A673 (cell line): Measurements from ENCODE around the gene VPS8. TPM values are rescaled to one million over a fixed set of nuclear protein-coding genes. Genes with fewer than 3 reads are reported as not detected.

ENCODE experiments used
- BruUV-seq: library from RNA; stranded (reverse); fragments of 400-500 nt; replicated peaks from 2 replicates; lab custom pipeline; 2021; lab: Mats Ljungman, UMichigan
- CTCF ChIA-PET: fragments of 300-600 bp; sonication (Branson Sonifier 250); formaldehyde crosslinking; loops from one replicate; lab custom pipeline; 2022; ENCODE audit warnings: antibody characterized with exemption; lab: Charles Lee
- POLR2A ChIA-PET: fragments of 300-600 bp; sonication (Branson Sonifier 250); formaldehyde crosslinking; loops from one replicate; lab custom pipeline; 2022; ENCODE audit warnings: antibody characterized with exemption; ENCODE audit not compliant: low non-redundant PET; lab: Charles Lee
- DNase-seq: peaks from one replicate; pipeline ENCODE4 v3.0.0-alpha.2; 2015; ENCODE audit warnings: low spot score
- H3K27ac ChIP-seq: fragments of 200-600 bp; sonication (generic); 2 replicates; pipeline ENCODE4 v1.5.1; 2016; ENCODE audit warnings: mixed run types, low read depth, mild to moderate bottlenecking, mixed read lengths, antibody characterized with exemption, low read length; ENCODE audit not compliant: poor library complexity, severe bottlenecking
- H3K27me3 ChIP-seq: fragments of 200-600 bp; sonication (generic); replicated peaks from 2 replicates; pipeline ENCODE4 v1.6.1; 2017; ENCODE audit warnings: mixed run types, low read depth, mild to moderate bottlenecking, mixed read lengths, antibody characterized with exemption, low read length; ENCODE audit not compliant: insufficient read depth, poor library complexity
- H3K36me3 ChIP-seq: fragments of 200-600 bp; sonication (generic); 2 replicates; pipeline ENCODE4 v1.6.1; 2016; ENCODE audit warnings: mixed run types, mild to moderate bottlenecking, mixed read lengths, antibody characterized with exemption, low read length; ENCODE audit not compliant: insufficient read depth, poor library complexity, severe bottlenecking
- H3K4me1 ChIP-seq: fragments of 200-600 bp; sonication (generic); 2 replicates; pipeline ENCODE4 v1.6.1; 2017; ENCODE audit warnings: mixed run types, mild to moderate bottlenecking, mixed read lengths, antibody characterized with exemption, low read length; ENCODE audit not compliant: insufficient read depth, poor library complexity, severe bottlenecking
- H3K4me3 ChIP-seq: fragments of 200-600 bp; sonication (generic); 2 replicates; pipeline ENCODE4 v1.5.1; 2016; ENCODE audit warnings: low read depth, mixed run types, mild to moderate bottlenecking, mixed read lengths, low read length; ENCODE audit not compliant: poor library complexity, severe bottlenecking
- H3K9me3 ChIP-seq: fragments of 200-600 bp; sonication (generic); 2 replicates; pipeline ENCODE4 v1.6.1; 2016; ENCODE audit warnings: mixed run types, low read depth, mild to moderate bottlenecking, mixed read lengths, antibody characterized with exemption, low read length; ENCODE audit not compliant: poor library complexity, severe bottlenecking
- CTCF ChIP-seq: fragments of 300-800, 200-600 bp; sonication (generic); conservative IDR thresholded peaks from 2 replicates; pipeline ENCODE4 v1.5.1; 2017; ENCODE audit warnings: low read depth, mild to moderate bottlenecking, antibody characterized with exemption, low read length, moderate library complexity, mixed read lengths
- EZH2 ChIP-seq: fragments of 200-600 bp; sonication (generic); IDR thresholded peaks from 2 replicates; pipeline ENCODE4 v1.6.1; 2017; ENCODE audit warnings: borderline replicate concordance, low read depth, mild to moderate bottlenecking, mixed read lengths, antibody characterized with exemption, low read length; ENCODE audit not compliant: poor library complexity, severe bottlenecking
- intact Hi-C: fragments of 100-400 bp; cut with micrococcal nuclease; formaldehyde crosslinking; loops from one replicate; pipeline ENCODE4 v1.10.0; 2022; ENCODE audit not compliant: unreplicated experiment
- total RNA-seq: library from RNA; stranded (reverse); gene quantifications from 2 replicates; pipeline ENCODE4 v1.2.3, GENCODE V29; 2021

The VPS8 gene
- total RNA-seq, 1 experiment from 2014 or later, result 42.3 TPM

- no peak for DNase-seq
- intact Hi-C loops, result no loop called here
- H3K36me3 ChIP-seq, result no peaks in the 10 kb centered on the region
- H3K27me3 ChIP-seq, result no peaks in the 10 kb centered on the region
- H3K4me3 ChIP-seq, result no peak overlapping the region
- TF ChIP-seq CTCF, result no peak
- TF ChIP-seq EZH2, result no peak
- peaks cover 8% of the 10 kb centered on the region for H3K4me1 ChIP-seq
- H3K27ac ChIP-seq, result no peak overlapping the region
- no peaks in the 10 kb centered on the region for H3K9me3 ChIP-seq
- ChIA-PET CTCF (no interaction called here), POLR2A (no interaction called here)
- BruUV-seq, result no TSS peak
Observed at GRCh38 chr3:184977796-184978195, 165.8 kb downstream of the VPS8 start.

GRCh38 chr3:184981071-184981470 is 169.1 kb downstream of the VPS8 start:
- TF ChIP-seq EZH2 (no peak), CTCF (no peak)
- ChIA-PET CTCF (no interaction called here), POLR2A (no interaction called here)
- DNase-seq, result no peak
- Histone ChIP-seq H3K27me3 (no peaks in the 10 kb centered on the region), H3K36me3 (no peaks in the 10 kb centered on the region), H3K27ac (no peak overlapping the region), H3K4me1 (peaks cover 10% of the 10 kb centered on the region), H3K9me3 (no peaks in the 10 kb centered on the region), H3K4me3 (no peak overlapping the region)
- no TSS peak for BruUV-seq
- intact Hi-C loops, result no loop called here

GRCh38 chr3:184982076-184982475 is 170.1 kb downstream of the VPS8 start:
- no peaks in the 10 kb centered on the region for H3K9me3 ChIP-seq
- ChIA-PET POLR2A (interaction anchor here (0.5 to 0.7 kb wide), 2 partner anchors 26 to 158 kb away, joined by 4 to 9 read pairs; no protein-coding TSS in a partner anchor), CTCF (no interaction called here)
- H3K36me3 ChIP-seq, result no peaks in the 10 kb centered on the region
- peak; percentile 73 for DNase-seq
- BruUV-seq, result no TSS peak
- H3K27ac ChIP-seq, result no peak overlapping the region
- H3K4me1 ChIP-seq, result peaks cover 10% of the 10 kb centered on the region
- no peak overlapping the region for H3K4me3 ChIP-seq
- TF ChIP-seq EZH2 (no peak), CTCF (no peak)
- H3K27me3 ChIP-seq, result no peaks in the 10 kb centered on the region
- intact Hi-C loops, result no loop called here
